HG03025 (cell line): ENCODE measurements around the gene TSN.
"Not testable (repeated sequence)": the region's sequence is repeated elsewhere in the genome, so short reads cannot be mapped to it uniquely, and the experiment has no call there.

Experiments
- ATAC-seq: cut with Tn5 transposase; IDR thresholded peaks from one replicate; pipeline ENCODE4 v1.9.1; 2021; ENCODE audit warnings: mild to moderate bottlenecking, moderate library complexity; ENCODE audit not compliant: unreplicated experiment, low FRiP score

TSN gene

DNA sequence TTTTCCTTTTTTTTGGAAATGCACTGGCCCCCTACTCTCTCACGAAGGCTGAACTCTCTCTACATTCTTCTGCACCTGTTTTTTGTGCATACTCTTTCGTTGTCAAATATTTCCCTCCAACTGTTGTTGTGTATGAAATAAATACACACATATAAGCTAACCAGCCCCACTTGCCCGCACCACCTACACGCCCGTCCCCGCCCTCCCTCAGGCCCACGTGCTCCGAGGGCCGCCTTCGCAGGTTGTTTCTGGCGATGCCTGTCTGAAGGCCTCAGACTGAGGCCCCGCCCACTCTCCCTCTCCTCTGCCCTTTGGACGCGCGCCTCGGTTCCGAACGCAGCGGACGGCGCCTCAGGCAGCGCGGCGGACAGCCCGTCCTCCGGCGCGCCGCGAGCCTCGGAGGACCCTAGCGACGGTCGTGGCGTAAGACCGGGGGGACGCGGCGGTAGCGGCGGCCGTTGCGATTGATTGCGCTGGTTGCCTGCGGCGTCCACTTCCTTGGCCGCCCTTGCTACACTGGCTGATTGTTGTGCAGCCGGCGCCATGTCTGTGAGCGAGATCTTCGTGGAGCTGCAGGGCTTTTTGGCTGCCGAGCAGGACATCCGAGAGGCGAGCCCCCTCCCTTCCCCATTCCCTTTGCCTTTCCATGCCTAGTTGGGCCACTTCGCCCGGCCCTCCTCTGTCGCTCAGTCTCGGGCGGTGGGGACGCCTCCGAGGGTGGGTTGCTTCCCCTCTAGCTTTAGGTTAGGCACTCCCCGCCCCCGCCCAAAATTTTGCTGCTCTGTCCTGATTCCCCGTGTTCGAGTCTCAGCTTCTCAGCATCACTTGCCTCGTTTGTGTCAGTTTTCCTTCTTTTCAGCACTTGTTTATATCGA is at the start of gene TSN:
TSS of gene TSN (plus strand) at position 415 of the 875 bp plus-strand sequence. CDS start at position 544, 129 bp downstream.
- ATAC-seq, result peak; percentile 99

DNA sequence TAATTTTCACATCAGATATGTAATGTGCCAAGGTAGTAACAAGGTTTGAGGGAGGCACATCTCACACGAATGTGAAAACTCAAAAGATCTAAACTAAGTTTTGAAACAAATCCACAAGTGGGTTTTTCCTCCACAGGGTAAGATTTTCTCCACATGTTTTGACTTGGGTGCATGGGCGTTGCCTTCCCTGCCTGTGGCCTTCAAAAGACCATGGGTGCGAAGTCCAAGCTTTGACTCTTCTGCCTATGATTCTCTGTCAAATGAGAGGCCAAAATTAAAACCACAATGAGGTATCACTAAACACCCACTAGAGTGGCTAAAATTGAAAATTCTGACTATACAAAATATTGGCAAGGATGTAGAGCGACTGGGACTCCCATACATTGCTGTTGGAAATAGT is 49.5 kb upstream of the TSN start:
- ATAC-seq, result no peak

DNA sequence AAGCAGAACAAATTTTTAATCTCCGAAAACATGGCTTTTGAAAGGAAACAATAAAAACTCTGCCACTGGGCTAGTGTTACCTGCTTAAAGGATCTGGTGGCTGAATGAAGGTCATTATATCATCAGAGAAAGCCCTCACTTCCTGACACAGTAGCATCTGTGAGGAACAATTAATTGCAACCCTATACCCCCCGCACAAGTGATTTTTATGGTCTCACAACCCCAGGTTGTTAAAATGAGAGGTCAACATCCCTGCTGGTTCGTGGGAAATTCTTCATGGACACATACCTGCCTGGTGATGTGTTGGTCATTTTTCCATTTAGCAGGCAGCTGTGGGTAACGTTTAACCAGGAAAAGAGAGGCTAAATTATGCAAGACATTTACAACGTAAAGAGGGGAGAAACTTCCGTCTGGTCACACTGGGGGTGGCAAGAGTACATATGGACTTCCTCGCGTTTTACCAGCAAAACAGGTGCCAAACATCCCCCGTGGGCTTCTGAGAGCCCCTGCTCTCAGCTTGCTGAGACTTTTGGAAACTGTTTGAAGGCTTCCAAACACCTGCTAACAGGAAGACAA is 48.0 kb upstream of the TSN start:
- no peak for ATAC-seq

DNA sequence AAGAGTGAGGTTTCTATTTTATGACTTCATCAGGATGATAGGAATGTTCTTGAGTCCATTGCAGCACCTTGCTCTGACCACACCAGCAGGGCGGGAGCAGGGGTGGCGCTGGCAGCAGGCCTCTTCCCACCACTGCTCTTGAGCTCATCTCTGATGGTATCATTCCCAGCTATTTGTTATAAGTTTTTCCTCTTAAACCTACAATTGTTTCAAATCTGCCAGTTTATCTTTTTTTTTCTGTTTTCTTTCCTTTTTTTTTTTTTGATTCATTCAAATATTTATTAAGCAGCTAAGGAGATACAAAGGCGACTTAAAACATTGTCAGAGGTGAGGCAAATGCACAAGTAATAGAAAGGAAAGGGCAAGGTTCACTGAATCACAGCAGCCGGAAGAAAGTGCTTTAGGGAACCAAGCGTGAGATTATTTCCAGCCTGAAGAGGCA is 47.5 kb upstream of the TSN start:
- ATAC-seq, result no peak

DNA sequence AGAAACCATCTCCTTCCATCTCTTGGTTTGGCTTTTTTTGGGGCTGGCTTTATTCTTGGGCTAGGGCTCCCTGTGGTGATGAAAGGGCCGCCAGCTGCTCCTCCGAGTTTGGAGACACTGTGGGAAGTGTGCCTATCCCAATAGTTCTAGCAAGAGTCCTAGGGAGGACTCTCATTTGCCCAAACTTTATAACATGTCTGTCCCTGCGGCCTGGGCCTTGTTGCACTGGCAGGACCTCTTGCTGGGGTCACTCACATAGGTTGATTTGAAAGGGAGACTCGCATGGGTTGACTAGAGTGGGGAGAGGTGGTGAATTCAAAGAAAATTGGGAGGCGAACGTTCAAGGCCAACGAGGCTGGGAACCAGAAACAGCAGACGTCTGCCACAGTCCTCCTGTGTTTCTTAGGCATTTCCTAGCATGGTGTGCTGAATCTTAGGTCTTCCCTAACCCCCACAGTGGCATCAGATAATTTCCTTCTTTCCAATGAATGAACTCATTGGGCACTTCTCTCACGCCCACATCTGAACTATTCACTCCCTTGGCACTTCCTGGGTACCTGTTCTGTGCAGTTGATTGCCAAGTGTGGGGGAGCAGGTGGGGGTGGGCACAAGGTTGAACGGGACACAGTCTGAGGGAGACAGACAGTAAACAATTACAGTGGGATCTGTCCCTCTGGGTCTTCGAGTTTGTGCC is 45.5 kb upstream of the TSN start:
- ATAC-seq, result no peak

DNA sequence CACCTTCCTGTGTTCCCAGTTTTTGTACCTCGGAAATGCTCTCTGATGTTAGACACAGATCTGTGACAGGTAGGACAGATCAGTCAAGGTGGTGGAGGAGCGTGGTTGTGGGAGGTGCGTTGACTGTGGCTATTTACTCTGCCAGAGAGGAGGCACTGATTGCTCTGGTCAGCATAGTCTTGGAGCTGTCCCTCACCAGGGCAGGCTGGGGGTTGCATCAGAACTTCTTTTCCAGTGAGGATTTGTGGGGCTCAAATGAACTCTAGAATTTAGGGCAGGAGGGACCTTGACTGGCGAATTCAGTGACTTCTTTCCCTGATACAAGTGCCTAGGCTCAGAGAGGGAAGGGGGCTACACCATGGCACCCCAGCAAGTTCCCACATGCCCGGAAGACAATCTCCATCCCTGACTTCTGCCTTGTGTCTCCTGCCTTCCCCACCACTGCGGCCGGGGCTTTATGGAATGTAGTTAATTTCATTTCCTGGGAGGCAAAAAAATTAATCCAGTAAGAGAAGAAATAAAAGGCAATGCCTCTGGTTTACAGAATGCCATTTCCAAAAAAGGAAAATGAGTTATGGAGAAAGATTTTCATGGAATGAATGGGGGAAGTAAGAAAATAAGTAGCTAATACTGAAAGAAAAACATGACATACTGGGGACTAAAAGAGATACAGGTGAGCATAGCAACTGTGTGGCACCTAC is 44.8 kb upstream of the TSN start:
- ATAC-seq, result no peak

DNA sequence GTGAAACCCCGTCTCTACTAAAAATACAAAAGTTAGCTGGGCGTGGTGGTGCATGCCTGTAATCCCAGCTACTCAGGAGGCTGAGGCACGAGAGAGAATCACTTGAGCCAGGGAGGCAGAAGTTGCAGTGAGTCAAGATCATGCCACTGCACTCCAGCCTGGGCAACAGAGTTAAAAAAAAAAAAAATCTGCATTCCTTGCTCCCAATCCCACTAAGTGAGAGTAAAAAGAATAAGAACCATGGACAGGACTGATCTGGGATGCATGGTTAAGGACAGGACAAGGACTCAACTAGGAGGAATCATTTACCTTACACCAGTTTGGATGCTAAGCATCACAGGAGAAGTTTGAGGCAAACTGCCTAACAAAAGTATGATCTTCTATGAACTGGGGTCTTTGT is 44.0 kb upstream of the TSN start:
- not testable (repeated sequence) for ATAC-seq

DNA sequence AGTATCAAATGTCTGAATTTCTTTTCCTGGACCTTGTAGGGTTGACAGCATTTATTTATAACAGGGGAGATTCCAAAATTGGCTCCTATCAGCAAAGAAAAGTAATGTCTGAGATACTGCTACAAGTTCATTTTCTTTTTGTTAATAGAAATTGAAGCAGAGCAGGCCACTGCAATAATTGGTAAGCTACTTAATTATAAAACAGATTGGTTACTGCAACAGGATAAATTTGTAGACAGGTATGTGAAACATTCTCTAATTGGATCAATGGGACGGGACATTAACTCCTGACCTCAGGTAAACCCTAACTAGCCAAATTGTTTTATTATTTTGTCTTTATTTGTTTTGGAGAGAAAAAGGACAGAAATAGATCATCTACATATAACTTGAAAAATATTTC is 39.3 kb upstream of the TSN start:
- no peak for ATAC-seq

DNA sequence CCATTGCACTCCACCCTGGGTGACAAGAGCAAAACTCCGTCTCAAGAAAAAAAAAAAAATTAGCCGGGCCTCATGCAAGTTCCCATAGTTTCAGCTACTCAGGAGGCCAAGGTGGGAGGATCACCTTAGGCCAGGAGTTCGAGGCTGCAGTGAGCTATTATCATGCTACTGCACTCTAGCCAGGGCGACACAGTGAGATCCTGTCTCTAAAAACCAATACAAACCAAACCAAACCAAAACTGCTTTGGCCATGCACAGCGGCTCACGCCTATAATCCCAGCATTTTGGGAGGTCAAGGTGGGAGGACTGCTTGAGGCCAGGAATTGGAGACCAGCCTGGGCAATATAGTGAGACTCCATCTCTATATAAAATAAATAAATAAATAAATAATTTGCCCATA is 37.9 kb upstream of the TSN start:
- ATAC-seq, result no peak

DNA sequence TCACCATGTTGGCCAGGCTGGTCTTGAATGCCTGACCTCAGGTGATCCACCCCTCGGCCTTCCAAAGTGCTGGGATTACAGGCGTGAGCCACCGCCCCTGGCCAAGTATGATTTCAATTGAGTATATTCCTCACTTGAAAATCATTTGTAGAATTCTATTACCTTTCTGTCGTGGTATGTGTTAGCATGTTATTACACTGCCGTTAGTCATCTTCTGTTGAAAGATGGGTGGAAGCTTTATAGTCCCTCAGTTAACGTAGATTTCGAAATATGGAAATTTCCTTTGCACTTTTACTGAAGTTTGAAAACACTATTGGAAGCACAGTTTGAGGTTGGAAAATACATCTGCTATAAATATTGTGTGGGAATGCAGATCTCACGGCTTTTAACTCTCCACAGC is 33.5 kb upstream of the TSN start:
- no peak for ATAC-seq

DNA sequence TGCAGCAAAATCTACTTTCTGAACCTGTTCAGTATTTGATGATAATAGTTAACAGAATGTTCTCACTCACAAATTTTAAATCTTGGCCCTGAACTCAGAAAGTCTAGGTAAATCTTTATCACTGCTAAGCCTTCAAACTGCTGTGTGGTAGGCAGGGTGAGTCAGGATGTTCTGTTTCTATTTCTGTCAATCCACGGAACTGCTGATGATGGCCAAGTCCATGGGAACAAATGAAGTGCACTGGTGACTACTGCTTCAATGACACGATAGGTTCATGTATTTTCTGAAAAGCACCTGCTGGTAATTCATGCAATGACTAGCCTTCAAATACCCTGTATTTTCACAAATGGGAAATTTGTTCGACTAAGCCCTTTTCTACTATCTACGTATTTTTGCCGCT is 33.0 kb upstream of the TSN start:
- no peak for ATAC-seq

DNA sequence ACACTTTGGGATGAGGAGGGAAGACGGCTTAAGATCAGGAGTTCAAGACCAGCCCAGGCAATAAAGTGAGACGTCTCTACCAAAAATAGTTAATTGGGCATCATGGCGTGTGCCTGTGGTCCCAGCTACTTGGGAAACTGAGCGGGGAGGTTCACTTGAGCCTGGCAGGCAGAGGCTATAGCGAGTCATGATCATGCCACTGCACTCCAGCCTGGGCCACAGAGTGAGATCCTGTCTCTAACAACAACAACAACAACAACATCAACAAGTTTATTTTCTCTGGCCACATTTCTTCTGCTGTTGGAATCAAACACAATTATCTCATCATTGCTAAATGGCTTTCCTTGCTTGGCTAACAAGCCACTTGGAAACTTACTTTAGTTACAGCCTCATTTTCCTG is 32.1 kb upstream of the TSN start:
- no peak for ATAC-seq

DNA sequence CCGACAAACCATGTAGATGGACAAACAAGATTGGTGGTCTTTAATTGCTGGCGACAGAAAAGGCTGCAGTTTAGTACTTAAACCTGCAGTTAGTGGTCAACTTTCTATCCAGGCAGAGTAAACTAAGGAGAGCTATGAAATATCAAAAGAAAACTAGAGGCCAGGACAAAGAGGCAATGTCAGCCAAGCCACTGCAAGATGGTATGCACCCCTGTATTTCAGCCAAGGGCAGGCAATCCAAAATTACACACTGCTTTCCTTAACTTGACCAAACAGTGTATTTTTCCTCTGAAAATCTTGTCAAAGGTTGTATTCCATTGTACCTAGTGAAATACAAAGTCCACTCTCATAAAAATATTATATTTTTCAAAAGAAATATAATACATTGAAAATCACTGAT is 28.1 kb upstream of the TSN start:
- ATAC-seq, result no peak

DNA sequence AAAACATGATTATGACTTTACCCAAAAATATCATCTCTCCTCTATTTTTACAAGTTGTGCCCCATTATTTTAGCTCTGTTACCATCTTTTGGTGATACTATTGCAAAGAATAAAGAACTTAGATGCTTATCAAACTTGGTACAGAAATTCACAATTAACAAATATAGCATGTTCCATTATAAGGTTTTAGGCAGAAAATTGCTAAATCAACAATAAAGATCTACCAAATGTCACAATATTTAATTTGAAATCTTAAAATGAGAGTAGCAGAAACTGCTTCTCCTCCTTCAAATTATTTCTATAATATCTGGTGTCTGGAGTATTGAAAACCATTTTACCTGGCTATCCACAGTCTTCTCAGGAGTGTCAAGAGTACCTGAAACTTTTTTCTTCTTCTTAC is 27.5 kb upstream of the TSN start:
- no peak for ATAC-seq

DNA sequence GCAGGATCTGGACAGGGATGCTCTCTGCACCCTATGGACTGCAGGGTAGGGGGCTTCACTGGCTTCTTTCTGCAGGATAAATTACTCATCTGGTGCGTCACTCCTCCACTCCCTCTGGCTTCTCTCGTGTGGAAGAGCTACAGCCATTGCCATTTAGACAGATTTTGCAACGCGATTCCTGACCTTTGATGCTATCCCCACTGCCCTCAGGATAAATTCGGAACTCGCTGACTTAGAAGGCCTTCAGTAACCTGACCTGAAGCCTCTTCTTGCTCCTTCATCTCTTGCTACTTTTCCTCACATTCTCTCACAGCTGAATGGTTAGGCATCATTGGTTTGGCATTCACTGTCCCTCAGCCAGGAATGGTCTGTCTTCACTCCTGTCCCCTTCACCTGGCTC is 24.1 kb upstream of the TSN start:
- ATAC-seq, result no peak

DNA sequence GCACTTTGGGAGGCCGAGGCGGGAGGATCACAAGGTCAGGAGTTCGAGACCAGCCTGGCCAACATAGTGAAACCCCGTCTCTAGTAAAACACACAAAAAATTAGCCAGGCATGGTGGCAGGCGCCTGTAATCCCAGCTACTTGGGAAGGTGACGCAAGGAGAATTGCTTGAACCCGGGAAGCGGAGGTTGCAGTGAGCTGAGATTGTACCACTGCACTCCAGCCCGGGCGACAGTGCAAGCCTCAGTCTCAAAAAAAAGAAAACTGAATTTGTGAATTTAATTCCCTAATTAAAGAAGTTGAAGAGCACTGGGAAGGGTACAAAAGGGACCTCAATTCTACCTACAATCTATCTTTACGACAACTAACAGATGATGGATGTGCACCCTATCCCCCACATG is 20.9 kb upstream of the TSN start:
- not testable (repeated sequence) for ATAC-seq

DNA sequence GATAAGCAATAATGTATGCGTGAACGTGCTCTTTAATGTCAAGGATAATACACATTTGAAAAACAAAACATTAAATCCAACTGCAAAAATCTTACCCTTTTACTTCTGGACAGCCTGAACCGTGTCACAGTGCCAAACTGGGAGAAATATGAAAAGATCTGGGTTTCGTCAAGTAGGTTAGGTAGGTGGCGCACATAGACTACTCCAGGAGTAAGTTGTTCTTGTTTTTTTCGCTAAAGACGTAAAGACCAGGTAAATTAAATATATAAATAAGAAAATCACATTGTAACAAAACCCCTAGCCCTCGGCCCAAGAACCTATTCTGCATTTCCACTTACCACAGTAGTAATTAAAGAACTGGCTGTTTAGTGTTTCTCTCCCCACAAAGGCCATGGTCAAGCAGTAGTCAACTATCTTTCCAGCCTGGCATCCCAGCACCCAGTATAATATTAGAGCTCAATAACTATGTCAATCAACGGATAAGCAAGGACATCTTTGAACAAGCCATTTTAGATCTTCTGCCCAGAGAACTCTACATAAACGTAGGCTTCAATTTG is 19.9 kb upstream of the TSN start:
- no peak for ATAC-seq

DNA sequence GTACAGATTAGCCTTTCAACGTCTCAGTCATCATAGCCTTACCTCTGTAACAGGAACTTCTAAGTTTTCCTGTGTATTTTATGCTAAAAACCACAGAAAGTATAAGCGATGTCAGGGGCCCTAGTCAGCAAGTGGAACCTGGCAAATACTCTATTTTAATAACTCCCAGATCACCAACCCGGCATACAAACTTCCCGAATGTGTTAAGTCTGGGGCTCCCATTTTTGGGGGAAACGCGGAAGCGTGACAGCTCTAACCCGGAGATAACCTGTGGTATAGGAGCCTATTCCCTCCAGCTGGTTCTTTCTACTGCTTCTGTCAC is 19.4 kb upstream of the TSN start:
- no peak for ATAC-seq

DNA sequence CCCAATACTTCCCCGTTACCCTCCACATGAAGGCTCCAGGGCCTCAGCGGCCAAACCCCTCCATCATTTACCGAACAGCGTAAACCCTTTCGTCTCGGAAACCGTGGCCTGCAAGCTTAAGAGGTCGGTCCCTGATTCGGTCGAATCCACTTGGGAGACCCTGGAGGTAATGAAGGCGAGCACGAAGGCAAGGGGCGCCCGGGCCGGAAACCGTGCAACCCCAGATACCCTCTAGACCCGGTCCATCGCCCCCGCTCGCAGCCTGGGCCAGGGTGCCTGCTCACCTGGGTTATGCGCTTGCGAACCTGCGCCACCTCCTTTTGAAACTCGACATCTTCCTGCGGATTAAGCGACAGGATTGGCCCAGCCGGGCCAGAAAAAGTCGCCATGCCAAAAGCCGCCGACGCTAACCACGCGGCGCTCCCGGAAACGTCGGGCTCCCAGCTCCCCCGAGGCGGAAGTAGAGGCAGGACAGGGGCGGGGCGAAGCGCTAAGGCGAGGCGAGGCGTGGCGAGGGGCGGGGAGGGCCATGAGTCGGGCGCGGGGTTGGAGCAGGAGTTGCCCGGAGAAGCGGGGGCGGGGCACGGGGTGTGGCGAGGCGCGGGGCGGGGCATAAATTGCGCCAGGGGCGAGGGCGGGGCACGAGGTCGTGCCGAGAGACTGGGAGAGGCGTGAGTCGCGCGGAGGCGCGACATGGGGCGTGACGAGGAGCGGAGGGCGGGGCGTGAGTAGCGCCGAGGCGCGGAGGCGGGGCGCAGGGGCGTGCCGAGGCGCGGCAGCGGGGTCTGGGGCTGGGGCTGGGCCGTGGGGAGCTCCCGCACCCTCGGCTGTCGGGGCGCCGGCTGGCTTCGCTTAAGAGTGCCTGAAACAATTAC is 18.8 kb upstream of the TSN start, which contains the start of gene NIFK:
TSS of gene NIFK (minus strand) at position 414 of the 875 bp plus-strand sequence. CDS start at position 389, 25 bp downstream.
- peak; percentile 89 for ATAC-seq

DNA sequence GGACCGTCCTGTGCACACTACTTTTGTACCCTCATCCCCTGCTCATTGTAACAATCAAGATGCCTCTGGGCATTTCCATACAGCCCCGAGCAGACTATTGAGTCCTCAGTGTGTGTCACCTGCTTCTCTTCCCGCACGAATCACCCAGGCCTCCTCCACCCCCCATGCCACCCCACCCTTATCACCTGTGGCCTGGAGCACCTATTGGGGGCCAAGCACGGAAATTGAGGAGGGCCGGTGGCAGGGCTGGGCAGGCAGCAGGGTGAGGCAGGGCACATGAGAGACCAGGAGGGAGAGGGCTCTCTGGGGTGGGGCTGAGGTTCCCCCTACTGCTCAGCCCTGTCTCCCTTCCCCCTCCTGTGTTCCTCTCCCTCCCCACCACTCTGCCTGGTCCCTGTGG is 14.5 kb upstream of the TSN start:
- no peak for ATAC-seq
